Glutamatergic neuron (in vitro differentiated cells): ENCODE measurements around the gene KCTD15. TPM values are rescaled to one million over a fixed set of nuclear protein-coding genes. Genes with fewer than 3 reads are reported as not detected.

Experiments used
- DNase-seq: peaks from one replicate; pipeline ENCODE4 v3.0.0; 2022
- H3K27ac Mint-ChIP-seq: one replicate; pipeline ENCODE4 v1.8.0; 2020; ENCODE audit warnings: mild to moderate bottlenecking, mixed read lengths, inconsistent platforms; ENCODE audit not compliant: unreplicated experiment
- H3K27me3 Mint-ChIP-seq: one replicate; pipeline ENCODE4 v1.8.0; 2020; ENCODE audit warnings: mild to moderate bottlenecking, moderate library complexity, mixed read lengths, inconsistent platforms; ENCODE audit not compliant: unreplicated experiment
- H3K36me3 Mint-ChIP-seq: one replicate; pipeline ENCODE4 v1.8.0; 2020; ENCODE audit warnings: mild to moderate bottlenecking, mixed read lengths, inconsistent platforms; ENCODE audit not compliant: unreplicated experiment
- H3K4me1 Mint-ChIP-seq: one replicate; pipeline ENCODE4 v1.8.0; 2020; ENCODE audit warnings: mild to moderate bottlenecking, low read depth, mixed read lengths, inconsistent platforms; ENCODE audit not compliant: unreplicated experiment
- H3K4me3 Mint-ChIP-seq: one replicate; pipeline ENCODE4 v1.8.0; 2020; ENCODE audit warnings: mild to moderate bottlenecking, mixed read lengths, inconsistent platforms; ENCODE audit not compliant: unreplicated experiment
- H3K9me3 Mint-ChIP-seq: one replicate; pipeline ENCODE4 v1.8.0; 2020; ENCODE audit warnings: mild to moderate bottlenecking, moderate library complexity, mixed read lengths, inconsistent platforms; ENCODE audit not compliant: unreplicated experiment
- CTCF ChIP-seq: fragments of 200-600 bp; sonication (generic); IDR thresholded peaks from one replicate; pipeline ENCODE4 v1.5.0; 2021; ENCODE audit not compliant: partially characterized antibody, unreplicated experiment
- total RNA-seq: library from RNA; stranded (reverse); fragmentation: NEBNext Ultra II Directional; extraction: Animal tissue kit (Norgen Biotek cat#: 25700); gene quantifications from one replicate; pipeline ENCODE4 v1.2.1, GENCODE V29; 2021; ENCODE audit not compliant: unreplicated experiment

The KCTD15 gene
- total RNA-seq, 1 donor from 2014 or later, result 53.4 TPM

GRCh38 chr19:33755099-33756035, 41.3 kb upstream of the KCTD15 start:
- Mint-ChIP-seq H3K4me3 (peak overlapping the region; percentile 42), H3K36me3 (peaks cover 6% of the 10 kb centered on the region), H3K4me1 (peaks cover 49% of the 10 kb centered on the region), H3K27ac (peak overlapping the region; percentile 26), H3K9me3 (peaks cover 34% of the 10 kb centered on the region), H3K27me3 (peaks cover 34% of the 10 kb centered on the region)
- no peak for TF ChIP-seq CTCF
- no peak for DNase-seq

- H3K27me3 Mint-ChIP-seq, result peaks cover 41% of the 10 kb centered on the region
- H3K9me3 Mint-ChIP-seq, result peaks cover 34% of the 10 kb centered on the region
- TF ChIP-seq CTCF, result no peak
- H3K36me3 Mint-ChIP-seq, result peaks cover 11% of the 10 kb centered on the region
- peak overlapping the region; percentile 25 for H3K4me3 Mint-ChIP-seq
- peak overlapping the region; percentile 55 for H3K27ac Mint-ChIP-seq
- H3K4me1 Mint-ChIP-seq, result peaks cover 43% of the 10 kb centered on the region
- DNase-seq, result no peak
Measured at GRCh38 chr19:33756177-33756576, 40.5 kb upstream of the KCTD15 start.

- peaks cover 36% of the 10 kb centered on the region for H3K4me1 Mint-ChIP-seq
- peak; percentile 54 for DNase-seq
- H3K27ac Mint-ChIP-seq, result peak overlapping the region; percentile 86
- H3K9me3 Mint-ChIP-seq, result peaks cover 38% of the 10 kb centered on the region
- TF ChIP-seq CTCF, result no peak
- H3K4me3 Mint-ChIP-seq, result peak overlapping the region; percentile 64
- H3K36me3 Mint-ChIP-seq, result peaks cover 11% of the 10 kb centered on the region
- peaks cover 48% of the 10 kb centered on the region for H3K27me3 Mint-ChIP-seq
Measured at GRCh38 chr19:33758541-33759013, 38.1 kb upstream of the KCTD15 start.

DNA sequence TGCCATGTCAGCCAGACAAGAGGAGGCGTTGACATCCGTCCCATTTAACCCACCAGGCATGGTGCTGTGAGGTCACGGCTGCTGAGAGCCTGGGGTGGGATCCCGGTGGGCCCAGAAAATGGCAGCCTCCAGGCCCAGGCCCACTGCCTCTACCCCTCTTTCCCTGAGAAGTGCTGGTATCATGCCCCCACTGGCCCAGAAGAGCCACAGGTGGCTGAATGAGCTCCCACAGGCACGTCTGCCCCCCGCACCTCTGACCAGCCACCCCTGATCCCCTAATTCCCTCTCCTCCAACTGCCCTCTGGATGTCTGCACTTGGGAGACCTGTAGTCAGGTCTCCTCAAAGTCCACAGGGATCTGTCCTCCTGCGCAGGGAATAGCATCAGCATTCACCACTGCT, 37.3 kb upstream of the KCTD15 start:
- no peak for TF ChIP-seq CTCF
- Mint-ChIP-seq H3K27me3 (peaks cover 50% of the 10 kb centered on the region), H3K27ac (peak overlapping the region; percentile 64), H3K4me3 (no peak overlapping the region), H3K9me3 (peaks cover 41% of the 10 kb centered on the region), H3K36me3 (peaks cover 13% of the 10 kb centered on the region), H3K4me1 (peaks cover 42% of the 10 kb centered on the region)
- no peak for DNase-seq
